K562 (cell line): ENCODE results near the gene SLC1A3. TPM values are rescaled to one million over a fixed set of nuclear protein-coding genes. Genes with fewer than 3 reads are reported as not detected.
A peak's percentile ranks its signal among the peaks of the same experiment; 100 is the strongest.

ENCODE experiments used
- ATF7 ChIP-seq: fragments of 450-650 bp; IDR thresholded peaks from 2 replicates; pipeline ENCODE4 v1.7.1; 2014; ENCODE audit warnings: mild to moderate bottlenecking, moderate library complexity
- CBFA2T2 ChIP-seq: fragments of 450-650 bp; conservative IDR thresholded peaks from 2 replicates; pipeline ENCODE4 v1.6.1; 2017; ENCODE audit warnings: mild to moderate bottlenecking
- CBX5 ChIP-seq: IDR thresholded peaks from 2 replicates; pipeline ENCODE4 v1.6.1; 2014; ENCODE audit warnings: low read depth, borderline replicate concordance
- CREB3 ChIP-seq: fragments of 450-650 bp; conservative IDR thresholded peaks from 2 replicates; pipeline ENCODE4 v1.6.1; 2016; ENCODE audit warnings: missing genetic modification characterization, low read depth, mild to moderate bottlenecking, missing compliant biosample characterization, moderate library complexity
- CREBBP ChIP-seq: IDR thresholded peaks from one replicate; pipeline ENCODE4 v1.6.1; 2012; ENCODE audit warnings: low read depth, mild to moderate bottlenecking, control low read depth, inconsistent platforms, low read length
- NR0B1 ChIP-seq: fragments of 450-650 bp; IDR thresholded peaks from one replicate; pipeline ENCODE4 v1.6.1; 2018; ENCODE audit warnings: mild to moderate bottlenecking, moderate library complexity; ENCODE audit not compliant: partially characterized antibody
- REST ChIP-seq, 2 experiments: fragments of 450-650 bp; formaldehyde crosslinking in 1 of 2; IDR thresholded peaks; 2 replicates each; pipeline versions ENCODE4 v1.4.0 to v1.6.1; 2014 to 2020; ENCODE audit warnings: mild to moderate bottlenecking in 2 of 2, borderline replicate concordance in 1 of 2, low read depth in 1 of 2
- SMARCA4 ChIP-seq: fragments of 450-650 bp; IDR thresholded peaks from 2 replicates; pipeline ENCODE4 v1.6.1; 2016
- STAG1 ChIP-seq: sonication (generic); formaldehyde crosslinking; IDR thresholded peaks from 2 replicates; pipeline ENCODE4 v1.5.0; 2020; ENCODE audit warnings: missing genetic modification reagents, borderline replicate concordance
- USF2 ChIP-seq: sonication (generic); formaldehyde crosslinking; IDR thresholded peaks from 2 replicates; pipeline ENCODE4 v1.5.0; 2020; ENCODE audit warnings: missing genetic modification reagents
- ZBTB7A ChIP-seq: IDR thresholded peaks from 2 replicates; pipeline ENCODE4 v1.6.1; 2011; ENCODE audit warnings: low read depth, mild to moderate bottlenecking, low read length, moderate library complexity, borderline replicate concordance; ENCODE audit not compliant: control insufficient read depth
- ZNF133 ChIP-seq: fragments of 250-450 bp; sonication (Bioruptor Pico); IDR thresholded peaks from 2 replicates; pipeline ENCODE4 v1.4.0; 2020; ENCODE audit warnings: mild to moderate bottlenecking
- ZNF280A ChIP-seq: fragments of 450-650 bp; IDR thresholded peaks from 2 replicates; pipeline ENCODE4 v1.6.1; 2018; ENCODE audit warnings: mild to moderate bottlenecking, low read depth; ENCODE audit not compliant: partially characterized antibody
- polyA plus RNA-seq, 8 experiments: library from polyadenylated mRNA; depleted of rRNA in 4 of 8; stranded (reverse) in 5 of 8; unstranded in 3 of 8; fragments of >200 nt; fragmentation: Nextera tagmentation in 2 of 8; fragmentation: Illumina TruSeq in 1 of 8; extraction: Ambion mirVana in 2 of 8; extraction: Trizol in 1 of 8; gene quantifications; 2 replicates each; pipeline versions ENCODE4 v1.2.1 to v1.2.3, GENCODE V29; 2011 to 2014; ENCODE audit warnings: inconsistent platforms in 1 of 8, missing spikeins in 1 of 8
- total RNA-seq, 7 experiments: library from RNA; depleted of rRNA in 6 of 7; stranded (reverse); fragments of >200 nt in 6 of 7; fragmentation: Illumina TruSeq in 2 of 7; extraction: Trizol in 2 of 7; gene quantifications; 2 replicates each; pipeline versions ENCODE4 v1.2.1 to v1.2.3, GENCODE V29; 2011 to 2021; ENCODE audit warnings: low replicate concordance in 1 of 7

SLC1A3 gene
- total and polyA plus RNA-seq, 9 of the 15 experiments (the other 6 are each of a cell fraction or from before 2014, with no cell fraction given), result 0.13 TPM; not detected in 8

- TF ChIP-seq REST (IDR thresholded peaks at IDR 0.05; ENCODE audit: borderline replicate concordance), result peak; percentile 49; the same call in 1 of the 2 replicates
- no peak for TF ChIP-seq REST (CRISPR knock-in tag; IDR thresholded peaks at IDR 0.05; ENCODE audit: low read depth)
- no peak for TF ChIP-seq NR0B1
- no peak for TF ChIP-seq STAG1 (CRISPR knock-in tag)
- 0 out of 2 replicates have a peak, but pooled peaks have one; percentile 6 for TF ChIP-seq CBX5
- no peak for TF ChIP-seq CREBBP
- 0 out of 2 replicates have a peak, but pooled peaks have one; percentile 17 for TF ChIP-seq CREB3 (tag)
- TF ChIP-seq ATF7, result no peak
- no peak for TF ChIP-seq ZNF133 (CRISPR knock-in tag)
- TF ChIP-seq ZNF280A, result no peak
- peak; percentile 98 for TF ChIP-seq USF2 (CRISPR knock-in tag)
- TF ChIP-seq CBFA2T2, result peak; percentile 29
- no peak for TF ChIP-seq ZBTB7A
- no peak for TF ChIP-seq SMARCA4
Observed at GRCh38 chr5:36724467-36725332, 118.3 kb downstream of the SLC1A3 start (continued).
